Thoracic aorta (tissue), 2 donors: ENCODE data around the gene AP1S3. TPM values are rescaled to one million over a fixed set of nuclear protein-coding genes. Genes with fewer than 3 reads are reported as not detected.

Source experiments
- ATAC-seq: fragments of 150-250 bp; one replicate; pipeline ENCODE4 v1.8.0; 2017; ENCODE audit warnings: low read depth; ENCODE audit not compliant: insufficient number of reproducible peaks, low FRiP score
- DNase-seq: peaks from one replicate; pipeline ENCODE4 v3.0.0-alpha.2; 2020; ENCODE audit warnings: low spot score
- H3K27ac ChIP-seq, 2 donors: fragments of 200-600 bp; sonication (generic); 1 replicate in 1 of 2; 2 replicates in 1 of 2; pipeline ENCODE4 v1.5.1; 2016; ENCODE audit warnings: mild to moderate bottlenecking in 2 of 2, moderate library complexity in 2 of 2
- H3K27me3 ChIP-seq: fragments of 200-600 bp; sonication (generic); replicated peaks from 2 replicates; pipeline ENCODE4 v1.6.0; 2016; ENCODE audit warnings: mild to moderate bottlenecking; ENCODE audit not compliant: insufficient read depth
- H3K36me3 ChIP-seq: fragments of 200-600 bp; sonication (generic); one replicate; pipeline ENCODE4 v1.5.1; 2016
- H3K4me1 ChIP-seq, 2 donors: fragments of 200-600 bp; sonication (generic); 1 replicate in 1 of 2; 2 replicates in 1 of 2; pipeline versions ENCODE4 v1.5.1 to v1.6.0; 2016; ENCODE audit warnings: low read depth in 2 of 2, mild to moderate bottlenecking in 1 of 2; ENCODE audit not compliant: control insufficient read depth in 1 of 2
- H3K4me3 ChIP-seq: fragments of 200-600 bp; sonication (generic); 2 replicates; pipeline ENCODE4 v1.5.1; 2016; ENCODE audit warnings: mild to moderate bottlenecking
- H3K9me3 ChIP-seq: fragments of 200-600 bp; sonication (generic); 2 replicates; pipeline ENCODE4 v1.5.1; 2016
- CTCF ChIP-seq: fragments of 200-600 bp; sonication (generic); IDR thresholded peaks from one replicate; pipeline ENCODE4 v1.5.1; 2019; ENCODE audit warnings: antibody characterized with exemption
- total RNA-seq, 2 donors: library from RNA; depleted of rRNA; stranded (reverse); fragments of >200 nt; gene quantifications; one replicate each; pipeline versions ENCODE4 v1.1.0 to v1.2.3, GENCODE V29; 2016

The AP1S3 gene
- total RNA-seq, 2 donors from 2014 or later = 0.95 to 3.0 TPM

- DNase-seq (no peak), ATAC-seq (no peak)
- Histone ChIP-seq H3K36me3 (no peaks in the 10 kb centered on the region), H3K4me3 (no peak overlapping the region), H3K27me3 (no peaks in the 10 kb centered on the region), H3K27ac (no peak overlapping the region), H3K4me1 (no peaks in the 10 kb centered on the region), H3K9me3 (no peaks in the 10 kb centered on the region)
- TF ChIP-seq CTCF = no peak
Measured at GRCh38 chr2:223853425-223853837, 16.0 kb upstream of the AP1S3 start.

- TF ChIP-seq CTCF = no peak
- Histone ChIP-seq H3K9me3 (no peaks in the 10 kb centered on the region), H3K4me3 (no peak overlapping the region), H3K36me3 (no peaks in the 10 kb centered on the region), H3K4me1 (no peaks in the 10 kb centered on the region), H3K27ac (no peak overlapping the region), H3K27me3 (no peaks in the 10 kb centered on the region)
- ATAC-seq (no peak), DNase-seq (no peak)
Measured at GRCh38 chr2:223852281-223852795, 15.0 kb upstream of the AP1S3 start.

- Histone ChIP-seq H3K4me3 (no peak overlapping the region), H3K27me3 (no peaks in the 10 kb centered on the region), H3K4me1 (no peaks in the 10 kb centered on the region), H3K27ac (no peak overlapping the region), H3K9me3 (no peaks in the 10 kb centered on the region), H3K36me3 (peaks cover 4% of the 10 kb centered on the region)
- TF ChIP-seq CTCF = no peak
- DNase-seq (no peak), ATAC-seq (no peak)
Measured at GRCh38 chr2:223847410-223847809, 10.0 kb upstream of the AP1S3 start.

- no peaks in the 10 kb centered on the region for H3K9me3 ChIP-seq
- DNase-seq (no peak), ATAC-seq (no peak)
- no peak overlapping the region for H3K4me3 ChIP-seq
- no peaks in the 10 kb centered on the region for H3K27me3 ChIP-seq
- peaks cover 4% of the 10 kb centered on the region for H3K36me3 ChIP-seq
- TF ChIP-seq CTCF = no peak
- no peaks in the 10 kb centered on the region for H3K4me1 ChIP-seq
- H3K27ac ChIP-seq = no peak overlapping the region
Measured at GRCh38 chr2:223846515-223846914, 9.1 kb upstream of the AP1S3 start.

- ATAC-seq = no peak
- no peaks in the 10 kb centered on the region for H3K9me3 ChIP-seq
- H3K27me3 ChIP-seq = no peaks in the 10 kb centered on the region
- no peaks in the 10 kb centered on the region for H3K36me3 ChIP-seq
- no peak overlapping the region for H3K27ac ChIP-seq
- no peak overlapping the region for H3K4me3 ChIP-seq
- TF ChIP-seq CTCF = no peak
- no peak for DNase-seq
- H3K4me1 ChIP-seq = peaks cover 4% of the 10 kb centered on the region in 2 donors
Measured at GRCh38 chr2:223841436-223842190, 4.2 kb upstream of the AP1S3 start.
